ENCODE measurements around the gene FXYD3.

- TF ChIP-seq CTCF (conservative IDR thresholded peaks at IDR 0.05 in 1 of 2, IDR thresholded peaks at IDR 0.05 in 1 of 2; ENCODE audit: low read depth in 1 of 2, low read length in 2 of 2), result no peak
- TF ChIP-seq EZH2 (IDR thresholded peaks at IDR 0.05; ENCODE audit: low read length, missing control alignments), result no peak
Observed at GRCh38 chr19:35093430-35093829, 22.2 kb upstream of the FXYD3 start.
